Activated gamma-delta T cell (primary cell): Measurements from ENCODE around the gene TTLL3.
"Not testable (repeated sequence)": the region's sequence is repeated elsewhere in the genome, so short reads cannot be mapped to it uniquely, and the experiment has no call there.

ENCODE experiments used
- DNase-seq: peaks from one replicate; lab custom pipeline; 2025; lab: John Stamatoyannopoulos, UW

The TTLL3 gene

DNA sequence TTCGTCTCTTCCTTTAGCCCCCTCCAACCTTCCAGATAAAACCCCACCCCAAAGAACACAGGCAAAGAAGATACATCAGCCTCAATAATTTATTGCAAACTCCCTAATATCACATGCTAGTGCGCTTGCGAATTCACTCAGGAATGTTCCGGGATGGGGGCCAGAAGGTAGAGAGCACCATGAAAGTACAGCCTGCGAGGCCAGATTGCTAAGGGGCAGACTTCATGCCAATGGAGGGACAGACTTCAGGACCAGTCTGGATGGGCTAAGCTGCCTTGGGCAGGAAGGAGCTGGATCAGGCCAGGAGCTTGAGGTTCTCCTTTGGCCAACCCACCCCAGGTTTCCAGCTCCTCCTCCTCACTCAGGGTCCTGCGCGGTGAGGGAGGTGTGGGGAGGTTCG lies 56.6 kb downstream of the TTLL3 start:
- DNase-seq: no peak

DNA sequence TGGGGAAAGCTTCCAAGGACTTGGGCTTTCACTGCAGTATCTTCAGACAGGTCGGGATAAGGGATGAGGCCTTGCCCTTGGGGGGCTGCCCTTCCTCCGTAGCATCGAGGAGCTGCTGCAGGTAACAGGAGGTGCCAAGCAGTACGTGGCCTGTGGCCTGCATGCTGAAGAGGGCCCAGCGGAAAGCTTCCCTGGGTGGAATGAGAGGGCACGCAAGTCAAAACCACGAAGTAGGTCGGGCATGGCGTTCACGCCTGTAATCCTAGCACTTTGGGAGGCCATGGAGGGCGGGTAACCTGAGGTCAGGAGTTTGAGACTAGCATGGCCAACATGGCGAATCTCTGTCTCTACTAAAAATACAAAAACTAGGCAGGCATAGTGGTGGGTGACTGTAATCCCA lies 57.0 kb downstream of the TTLL3 start:
- DNase-seq: no peak

DNA sequence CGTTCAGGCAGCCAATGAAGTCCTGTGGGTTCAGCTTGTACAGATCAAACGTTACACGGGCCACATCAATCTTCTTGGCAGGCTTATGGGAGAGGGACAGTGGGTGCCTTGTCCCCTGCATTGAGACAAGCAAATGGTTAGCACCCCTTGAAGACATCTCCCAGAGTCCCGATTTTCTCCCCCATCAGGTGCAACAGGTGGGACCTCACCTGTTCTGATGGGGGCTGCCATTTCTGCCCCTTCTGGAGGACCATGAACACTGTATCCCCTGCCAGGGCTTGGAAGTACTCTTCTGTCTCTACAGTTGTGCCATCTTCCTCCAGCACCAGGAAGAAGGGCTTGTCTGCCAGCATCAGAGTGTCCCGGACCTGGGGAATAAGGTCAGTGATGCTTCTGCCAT lies 59.9 kb downstream of the TTLL3 start:
- DNase-seq: no peak

DNA sequence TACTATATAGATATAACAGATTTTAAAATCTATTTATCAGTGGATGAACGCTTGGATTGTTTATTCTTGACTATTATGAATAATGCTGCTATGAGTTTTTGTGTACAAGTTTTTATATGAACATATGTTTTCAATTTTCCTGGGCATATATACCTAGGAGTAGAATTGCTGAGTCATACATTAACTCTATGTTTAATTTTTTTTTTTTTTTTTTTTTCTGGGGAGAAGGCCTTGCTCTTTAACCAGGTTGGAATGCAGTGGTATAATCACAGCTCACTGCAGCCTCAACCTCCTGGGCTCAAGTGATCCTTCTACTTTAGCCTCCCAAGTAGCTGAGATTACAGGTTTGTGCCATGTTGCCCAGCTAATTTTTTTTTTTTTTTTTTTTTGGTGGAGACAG lies 60.9 kb downstream of the TTLL3 start:
- no peak for DNase-seq

DNA sequence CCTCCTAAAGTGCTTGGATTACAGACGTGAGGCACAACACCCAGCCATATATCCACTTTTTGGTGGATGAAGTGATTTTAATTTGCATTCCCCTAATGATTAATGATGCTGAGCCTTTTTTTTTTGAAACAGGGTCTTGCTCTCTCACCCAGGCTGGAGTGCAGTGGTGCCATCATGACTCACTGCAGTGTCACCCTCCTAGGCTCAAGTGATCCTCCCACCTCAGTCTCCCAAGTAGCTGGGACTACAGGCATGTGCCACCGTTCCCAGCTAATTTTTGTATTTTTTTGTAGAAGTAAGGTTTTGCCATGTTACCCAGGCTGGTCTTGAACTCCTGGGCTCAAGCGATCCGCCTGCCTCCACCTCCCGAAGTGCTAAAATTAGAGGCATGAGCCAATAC lies 62.0 kb downstream of the TTLL3 start:
- DNase-seq: not testable (repeated sequence)

DNA sequence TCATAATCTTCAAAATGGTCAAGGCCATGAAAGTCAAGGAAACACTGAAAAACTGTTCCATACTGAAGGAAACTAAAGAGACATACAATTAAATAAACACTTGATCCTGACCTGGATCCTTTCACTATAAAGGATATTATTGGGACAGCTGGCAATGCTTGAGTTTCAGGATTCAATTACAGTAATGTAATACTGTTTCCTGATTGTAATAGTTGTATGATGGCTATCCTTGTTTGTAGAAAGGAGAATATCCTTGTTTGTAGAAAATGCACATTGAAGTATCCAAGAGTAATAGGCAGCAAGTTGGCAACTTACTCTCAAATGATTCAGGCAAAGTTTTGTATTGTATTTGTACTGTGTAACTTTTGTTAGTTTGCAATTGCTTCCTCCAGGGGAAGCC lies 65.4 kb downstream of the TTLL3 start:
- DNase-seq: no peak

DNA sequence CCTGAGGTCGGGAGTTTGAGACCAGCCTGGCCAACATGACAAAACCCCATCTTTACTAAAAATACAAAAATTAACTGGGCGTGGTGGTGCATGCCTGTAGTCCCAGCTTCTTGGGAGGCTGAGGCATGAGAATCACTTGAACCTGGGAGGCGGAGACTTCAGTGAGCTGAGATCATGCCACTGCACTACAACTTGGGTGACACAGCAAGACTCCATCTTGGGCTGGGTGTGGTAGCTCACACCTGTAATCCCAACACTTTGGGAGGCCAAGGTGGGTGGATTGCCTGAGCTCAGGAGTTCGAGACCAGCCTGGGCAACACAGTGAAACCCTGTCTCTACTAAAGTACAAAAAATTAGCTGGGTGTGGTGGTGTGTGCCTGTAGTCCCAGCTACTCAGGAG lies 66.2 kb downstream of the TTLL3 start:
- not testable (repeated sequence) for DNase-seq

DNA sequence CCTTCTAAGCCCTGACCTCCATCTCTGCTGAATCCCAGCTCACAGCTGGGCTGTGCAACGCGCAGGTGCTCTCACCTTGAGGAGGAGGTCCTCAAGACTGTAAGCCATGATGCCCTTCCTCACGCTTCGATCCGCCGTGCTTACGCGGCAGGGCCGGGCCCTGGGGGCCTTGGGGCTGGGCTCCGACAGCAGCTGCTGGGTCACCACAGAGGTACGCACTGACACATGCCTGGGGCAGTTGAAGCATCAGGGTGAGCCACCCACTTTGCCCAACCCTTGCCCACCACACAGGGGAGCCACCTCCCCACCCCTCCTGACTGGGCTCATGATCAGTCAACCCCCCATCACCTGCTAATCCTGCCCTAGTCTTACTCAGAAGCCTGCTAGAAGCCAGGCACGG lies 66.9 kb downstream of the TTLL3 start:
- no peak for DNase-seq

DNA sequence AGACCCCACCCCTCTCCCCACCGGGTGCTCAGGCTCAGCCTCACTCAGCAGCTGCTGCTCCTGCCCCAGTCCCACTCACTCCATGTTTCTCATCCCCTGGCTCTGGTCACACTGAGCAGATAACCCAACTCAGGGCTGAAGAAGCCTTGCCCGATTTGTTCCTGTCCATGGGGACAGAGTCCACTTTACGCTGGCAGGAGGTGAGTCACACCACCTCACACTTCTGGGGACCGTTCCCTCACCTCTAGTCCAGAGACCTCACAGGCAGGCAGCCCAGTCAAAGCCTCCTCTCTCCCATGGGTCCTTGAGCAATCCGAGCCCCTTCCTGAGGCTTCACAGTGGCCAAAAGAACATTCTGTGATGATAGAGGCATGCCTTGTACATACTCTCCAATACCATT lies 68.6 kb downstream of the TTLL3 start:
- DNase-seq: no peak

DNA sequence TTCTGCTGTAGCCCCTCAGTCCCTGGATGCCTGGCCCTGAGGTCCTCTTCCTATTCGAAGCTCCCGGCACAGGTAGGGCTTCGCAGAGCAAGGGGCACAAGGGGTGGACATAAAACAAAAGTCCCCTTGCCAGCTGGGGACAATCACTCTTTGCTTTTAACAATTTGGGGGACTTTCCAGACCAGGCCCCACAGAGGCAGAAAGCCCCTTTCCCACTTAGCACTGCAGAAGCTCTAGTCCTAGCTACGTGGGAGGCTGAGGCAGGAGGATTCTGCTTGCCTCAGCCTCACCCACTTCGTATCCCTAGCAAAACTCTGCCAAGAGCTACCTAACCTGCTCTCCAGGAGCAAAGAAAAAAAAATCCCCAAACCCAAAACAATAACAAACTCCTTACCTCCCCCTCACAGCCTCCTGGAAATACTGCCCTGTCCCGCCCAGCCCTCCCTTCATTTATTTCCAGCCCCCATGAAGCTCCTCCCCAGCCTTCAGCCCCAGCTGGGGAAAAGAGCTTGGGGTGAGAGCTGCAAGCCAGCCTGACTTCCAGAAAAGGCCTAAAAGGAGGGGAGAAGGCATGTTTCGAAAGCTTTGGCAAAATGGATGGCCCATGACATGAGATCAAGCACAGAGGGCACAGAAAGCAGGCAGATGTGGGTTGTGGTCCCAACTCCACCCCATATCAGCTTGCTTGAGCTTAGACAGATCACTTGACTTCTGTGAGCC lies 69.9 kb downstream of the TTLL3 start, which contains the start of gene CIDEC:
CIDEC (minus strand) TSS at position 424 of the 720 bp plus-strand sequence. CDS start 1,767 bp downstream, outside the sequence.
- DNase-seq: no peak

DNA sequence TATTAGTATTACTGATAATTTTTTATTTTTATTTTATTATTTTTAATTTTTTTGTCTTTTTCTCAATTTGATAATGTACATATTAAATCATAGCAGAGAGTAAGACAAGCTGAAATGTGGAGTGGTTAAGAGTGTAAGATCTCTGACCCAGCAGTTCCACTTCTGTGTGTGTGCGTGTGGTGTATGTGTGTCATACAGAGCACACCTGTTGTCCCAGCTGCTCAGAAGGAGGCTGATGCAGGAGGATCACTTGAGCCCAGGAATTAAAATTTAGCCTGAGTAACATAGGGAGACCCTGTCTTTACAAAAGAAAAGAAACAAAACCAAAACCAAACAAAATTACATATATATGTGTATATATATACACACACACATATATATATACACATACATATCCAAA lies 71.4 kb downstream of the TTLL3 start:
- DNase-seq: no peak

DNA sequence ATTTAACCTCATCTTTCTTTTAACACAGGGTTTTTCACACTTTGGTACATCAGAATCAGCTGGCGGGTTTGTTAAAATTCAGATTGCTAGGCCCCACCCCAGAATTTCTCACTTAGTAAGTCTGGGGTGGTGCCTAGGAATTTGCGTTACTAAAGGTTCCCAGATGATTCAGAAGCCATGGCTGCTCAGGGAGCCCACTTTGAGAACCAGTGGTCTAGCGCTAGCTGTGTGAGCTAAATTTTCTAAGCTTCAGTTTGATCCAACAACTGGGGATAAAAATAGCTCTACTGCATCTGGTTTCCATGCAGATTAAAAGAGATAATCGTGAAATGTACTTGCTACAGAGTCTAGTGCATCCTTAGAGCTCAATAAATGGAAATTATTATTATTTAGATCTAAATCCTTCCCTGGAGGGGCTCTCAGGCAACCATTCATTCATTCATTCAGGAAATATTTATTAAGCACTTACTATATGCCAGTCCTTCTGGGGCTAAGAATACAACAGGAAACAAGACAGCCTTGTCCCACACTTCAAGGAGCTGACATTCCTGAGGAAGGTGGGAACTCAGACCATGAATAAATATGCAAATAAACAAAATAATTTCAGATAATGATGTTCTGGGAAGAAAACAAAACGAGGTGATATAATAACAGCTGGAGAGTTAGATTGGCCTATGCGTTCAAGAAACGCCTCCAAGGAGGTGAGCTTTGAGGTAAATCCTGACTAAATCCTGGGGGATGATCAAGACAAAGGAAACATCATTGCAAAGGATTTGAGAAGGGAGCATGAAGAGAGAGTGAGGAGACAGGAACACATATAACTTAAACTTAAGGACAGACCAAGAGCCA lies 73.9 kb downstream of the TTLL3 start:
- DNase-seq: no peak

DNA sequence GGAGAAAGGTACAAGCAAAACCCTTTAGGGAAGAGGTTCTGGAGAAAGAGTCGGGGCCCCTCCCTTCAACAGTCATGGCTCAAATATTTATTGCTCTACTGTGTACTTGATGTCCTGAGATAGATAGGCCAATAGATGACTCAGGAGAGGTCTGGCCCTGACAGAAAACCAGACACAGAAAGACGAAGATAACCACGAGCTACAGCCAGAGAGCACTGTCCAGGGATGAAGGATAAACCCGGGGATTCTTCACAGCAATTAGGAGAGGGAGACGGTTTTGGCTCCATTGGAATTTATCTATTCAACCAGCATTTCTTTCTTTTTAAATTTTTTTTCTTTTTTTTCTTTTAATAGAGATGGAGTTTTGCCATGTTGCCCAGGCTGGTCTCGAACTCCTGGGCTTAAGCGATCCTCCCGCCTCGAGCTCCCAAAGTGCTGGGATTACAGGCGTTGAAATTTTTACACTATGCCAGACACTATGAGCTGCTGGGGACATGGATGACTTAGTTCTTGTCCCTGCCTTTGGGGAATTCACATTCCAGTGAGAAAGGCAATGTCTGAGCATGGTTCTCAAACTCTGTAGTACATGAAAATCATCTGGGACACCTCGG lies 74.6 kb downstream of the TTLL3 start:
- DNase-seq: no peak
